ENCODE data around the gene ZNF385A. TPM values are rescaled to one million over a fixed set of nuclear protein-coding genes. Genes with fewer than 3 reads are reported as not detected.

The ZNF385A gene
- total and polyA plus RNA-seq, 2 of the 8 experiments (the other 6 are each of a cell fraction or from before 2014, with no cell fraction given): 5.2 to 14.3 TPM

GRCh38 chr12:54421175-54421878, 36.8 kb upstream of the ZNF385A start:
- no peak overlapping the region; a peak in 1 of 7 replicates for H3K9ac ChIP-seq (replicated peaks in 1 of 4; ENCODE audit: extremely low read depth in 1 of 4, low read depth in 3 of 4, low read length in 3 of 4)
- peaks cover 6 to 16% (median 9%) of the 10 kb centered on the region in 4 experiments for H3K4me1 ChIP-seq (replicated peaks in 1 of 4; ENCODE audit: control insufficient read depth in 3 of 4, insufficient read depth in 4 of 4, low read length in 3 of 4)
- no peaks in the 10 kb centered on the region for H3K9me3 ChIP-seq (ENCODE audit: insufficient read depth in 2 of 2, low read depth in 1 of 2, low read length in 1 of 2)
- H2BK12ac ChIP-seq (ENCODE audit: low read depth, low read length): peak overlapping the region; percentile 70
- H4K91ac ChIP-seq (replicated peaks; ENCODE audit: insufficient read length, low read length): peak overlapping the region; percentile 38
- no peaks in the 10 kb centered on the region for H3K79me1 ChIP-seq (ENCODE audit: low read depth, low read length)
- peak overlapping the region in 1 of 2 experiments; percentile 77; a peak in 1 of 4 replicates for H3K4me2 ChIP-seq (ENCODE audit: insufficient read depth in 1 of 2, low read depth in 2 of 2, low read length in 2 of 2)
- H2BK20ac ChIP-seq (ENCODE audit: low read length): peak overlapping the region; percentile 66; the same call in 1 of the 2 replicates
- POLR2A ChIA-PET (ENCODE audit: partially characterized antibody): interaction anchor here (0.6 to 2.0 kb wide), 7 partner anchors 9 to 128 kb away, joined by 3 to 9 read pairs (median 3); no protein-coding TSS in a partner anchor
- no peak overlapping the region for H3K4me3 ChIP-seq (ENCODE audit: extremely low read depth in 1 of 4, insufficient read depth in 2 of 4, low read depth in 3 of 4, low read length in 4 of 4)
- TF ChIP-seq ZNF274 (IDR thresholded peaks at IDR 0.05; ENCODE audit: borderline replicate concordance, extremely low read depth, low read length): no peak
- no peak for TF ChIP-seq BACH1 (IDR thresholded peaks at IDR 0.05; ENCODE audit: low read length)
- H2AK5ac ChIP-seq (ENCODE audit: low read depth, low read length): no peak overlapping the region; the same call in 1 of the 2 replicates
- no peak overlapping the region for H3K27ac ChIP-seq (ENCODE audit: low read depth, low read length)
- no peaks in the 10 kb centered on the region for H4K20me1 ChIP-seq (replicated peaks in 1 of 2; ENCODE audit: control insufficient read depth in 1 of 2, insufficient read depth in 2 of 2, low read length in 2 of 2)
- no peak overlapping the region for H3K14ac ChIP-seq (ENCODE audit: insufficient read length)
- H3K56ac ChIP-seq (replicated peaks; ENCODE audit: insufficient read length, low read depth, low read length): no peak overlapping the region
- no peak for DNase-seq (ENCODE audit: low read depth in 1 of 2, low spot score in 2 of 2)
- CTCF ChIA-PET (ENCODE audit: partially characterized antibody): interaction anchor here (0.6 to 12.1 kb wide), 9 partner anchors 8 to 163 kb away, joined by 4 to 271 read pairs (median 5); partner anchors contain the start of gene ZNF385A
- peak overlapping the region; percentile 77; the same call in 1 of the 2 replicates for H2BK5ac ChIP-seq (ENCODE audit: low read depth, low read length)
- FAIRE-seq: no peak
- H4K5ac ChIP-seq (ENCODE audit: insufficient read length, low read depth, low read length): no peak overlapping the region
- peak overlapping the region; percentile 23 for H3K4ac ChIP-seq (replicated peaks; ENCODE audit: insufficient read length, low read depth, low read length)
- H3K18ac ChIP-seq (ENCODE audit: extremely low read depth, low read length): peak overlapping the region; percentile 75; the same call in 1 of the 2 replicates
- H3K27me3 ChIP-seq (replicated peaks in 1 of 4; ENCODE audit: control insufficient read depth in 3 of 4, extremely low read depth in 1 of 4, insufficient read depth in 3 of 4, low read length in 3 of 4): peaks cover 0 to 24% (median 18%) of the 10 kb centered on the region in 4 experiments; a peak in 6 of 7 replicates
- H3K79me2 ChIP-seq (ENCODE audit: control insufficient read depth in 1 of 2, insufficient read depth in 2 of 2, low read length in 2 of 2): no peaks in the 10 kb centered on the region
- peaks cover 5% of the 10 kb centered on the region for H3K23me2 ChIP-seq (ENCODE audit: low read depth, low read length)
- peak overlapping the region; percentile 97; the same call in 1 of the 2 replicates for H2BK15ac ChIP-seq (ENCODE audit: low read length)
- 90% methylated on average over 3 of the region's 4 CpGs; no CpG with 5 or more reads in 1 of the 2 experiments for WGBS, 2 experiments (ENCODE audit: extremely low coverage in 1 of 2, insufficient coverage in 1 of 2, insufficient read length in 1 of 2, insufficient replicate concordance in 2 of 2, low coverage in 1 of 2, low lambda C conversion rate in 2 of 2, missing lambda C conversion rate in 1 of 2)
- no peak overlapping the region for H2AFZ ChIP-seq (ENCODE audit: low read length)
- no peaks in the 10 kb centered on the region for H3K36me3 ChIP-seq (ENCODE audit: control insufficient read depth in 2 of 4, insufficient read depth in 4 of 4, low read length in 3 of 4)
- no peak overlapping the region for H4K8ac ChIP-seq (ENCODE audit: extremely low read depth, insufficient read depth, low read length)
- H2BK120ac ChIP-seq (replicated peaks; ENCODE audit: low read depth, low read length): no peak overlapping the region
- H3K23ac ChIP-seq (ENCODE audit: insufficient read length): no peak overlapping the region
